Osteocyte (in vitro differentiated cells): ENCODE results near the gene OR8U1. TPM values are rescaled to one million over a fixed set of nuclear protein-coding genes. Genes with fewer than 3 reads are reported as not detected.
"Not testable (repeated sequence)": the region's sequence is repeated elsewhere in the genome, so short reads cannot be mapped to it uniquely, and the experiment has no call there.

Experiments
- DNase-seq: peaks from one replicate; pipeline ENCODE4 v3.0.0; 2021; ENCODE audit warnings: mixed read lengths; ENCODE audit not compliant: unreplicated experiment; ENCODE audit errors: extremely low spot score
- H3K27ac Mint-ChIP-seq: one replicate; pipeline ENCODE4 v1.8.0; 2021; ENCODE audit warnings: mild to moderate bottlenecking, mixed read lengths; ENCODE audit not compliant: unreplicated experiment
- H3K27me3 Mint-ChIP-seq: one replicate; pipeline ENCODE4 v1.8.0; 2021; ENCODE audit warnings: mixed read lengths; ENCODE audit not compliant: unreplicated experiment
- H3K36me3 Mint-ChIP-seq: one replicate; pipeline ENCODE4 v1.8.0; 2021; ENCODE audit warnings: mixed read lengths; ENCODE audit not compliant: unreplicated experiment
- H3K4me1 Mint-ChIP-seq: one replicate; pipeline ENCODE4 v1.8.0; 2021; ENCODE audit warnings: mixed read lengths; ENCODE audit not compliant: unreplicated experiment
- H3K4me3 Mint-ChIP-seq: one replicate; pipeline ENCODE4 v1.8.0; 2021; ENCODE audit warnings: mild to moderate bottlenecking, moderate library complexity, mixed read lengths; ENCODE audit not compliant: unreplicated experiment
- H3K9me3 Mint-ChIP-seq: one replicate; pipeline ENCODE4 v1.8.0; 2021; ENCODE audit warnings: mixed read lengths; ENCODE audit not compliant: unreplicated experiment
- CTCF ChIP-seq: fragments of 200-600 bp; sonication (generic); IDR thresholded peaks from 2 replicates; pipeline ENCODE4 v1.5.0; 2021; ENCODE audit warnings: antibody characterized with exemption, mild to moderate bottlenecking, moderate library complexity
- total RNA-seq: library from RNA; stranded (reverse); gene quantifications from 2 replicates; pipeline ENCODE4 v1.2.1, GENCODE V29; 2021

The OR8U1 gene
- total RNA-seq, 1 donor from 2014 or later = not detected

DNA sequence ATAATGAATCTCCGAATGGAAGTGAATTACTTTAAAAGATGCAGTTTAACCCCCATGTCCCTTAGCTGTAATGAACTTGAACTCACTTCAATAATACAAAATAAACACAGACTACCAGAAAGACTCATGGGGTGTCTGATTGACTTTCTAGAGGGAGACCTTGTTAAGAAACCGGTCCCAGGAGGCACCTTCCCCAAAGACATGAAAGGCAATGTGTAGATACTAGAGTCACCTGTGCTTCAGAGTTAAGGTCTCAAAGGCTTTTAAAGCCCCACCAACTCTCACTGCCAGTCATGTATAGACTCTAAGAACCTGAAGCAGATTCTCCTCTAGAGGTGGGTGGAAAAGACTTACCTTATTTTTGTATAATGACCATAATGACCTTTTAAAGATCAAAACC, 21.4 kb upstream of the OR8U1 start, which contains the start of gene OR8J1:
TSS of gene OR8J1 (plus strand) at position 301 of the 400 bp plus-strand sequence. CDS start 5,956 bp downstream, outside the sequence.
- H3K36me3 Mint-ChIP-seq = no peaks in the 10 kb centered on the region
- no peak within 1 kb of the TSS for H3K27ac Mint-ChIP-seq
- no peak within 1 kb of the TSS for H3K4me3 Mint-ChIP-seq
- TF ChIP-seq CTCF = no peak
- no peaks in the 10 kb centered on the region for H3K4me1 Mint-ChIP-seq
- H3K9me3 Mint-ChIP-seq = no peaks in the 10 kb centered on the region
- DNase-seq = no peak
- H3K27me3 Mint-ChIP-seq = no peaks in the 10 kb centered on the region

- no peak for TF ChIP-seq CTCF
- Mint-ChIP-seq H3K9me3 (peaks cover 3% of the 10 kb centered on the region), H3K4me3 (no peak overlapping the region), H3K4me1 (no peaks in the 10 kb centered on the region), H3K36me3 (no peaks in the 10 kb centered on the region), H3K27ac (no peak overlapping the region), H3K27me3 (no peaks in the 10 kb centered on the region)
- no peak for DNase-seq
Measured at GRCh38 chr11:56380120-56380519, 4.7 kb downstream of the OR8U1 start.

- Mint-ChIP-seq H3K27ac (no peak overlapping the region), H3K27me3 (no peaks in the 10 kb centered on the region), H3K36me3 (no peaks in the 10 kb centered on the region), H3K9me3 (peaks cover 22% of the 10 kb centered on the region), H3K4me1 (no peaks in the 10 kb centered on the region), H3K4me3 (no peak overlapping the region)
- DNase-seq = no peak
- TF ChIP-seq CTCF = no peak
Measured at GRCh38 chr11:56394381-56394780, 19.0 kb downstream of the OR8U1 start.

DNA sequence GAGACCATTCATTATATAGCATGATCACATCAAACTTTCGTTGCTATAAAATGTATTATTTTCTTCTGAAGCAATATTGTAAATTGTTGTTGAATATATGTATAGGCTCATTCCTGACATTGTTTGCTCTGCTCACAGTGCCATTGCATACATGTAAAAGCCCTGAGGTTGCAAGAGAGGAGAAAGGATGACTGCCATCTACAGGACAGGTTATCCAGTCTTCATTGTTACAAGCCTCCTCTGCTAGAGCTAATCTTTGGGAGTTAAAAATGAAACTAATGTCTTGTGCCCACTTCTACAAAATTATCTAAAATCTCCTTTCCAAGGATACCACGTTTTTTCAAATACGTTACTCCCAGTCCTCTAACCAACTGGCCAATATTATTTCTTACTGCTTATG, 20.6 kb downstream of the OR8U1 start:
- no peak overlapping the region for H3K27ac Mint-ChIP-seq
- TF ChIP-seq CTCF = no peak
- no peaks in the 10 kb centered on the region for H3K36me3 Mint-ChIP-seq
- H3K27me3 Mint-ChIP-seq = no peaks in the 10 kb centered on the region
- no peak for DNase-seq
- H3K9me3 Mint-ChIP-seq = peaks cover 25% of the 10 kb centered on the region
- no peaks in the 10 kb centered on the region for H3K4me1 Mint-ChIP-seq
- H3K4me3 Mint-ChIP-seq = no peak overlapping the region

DNA sequence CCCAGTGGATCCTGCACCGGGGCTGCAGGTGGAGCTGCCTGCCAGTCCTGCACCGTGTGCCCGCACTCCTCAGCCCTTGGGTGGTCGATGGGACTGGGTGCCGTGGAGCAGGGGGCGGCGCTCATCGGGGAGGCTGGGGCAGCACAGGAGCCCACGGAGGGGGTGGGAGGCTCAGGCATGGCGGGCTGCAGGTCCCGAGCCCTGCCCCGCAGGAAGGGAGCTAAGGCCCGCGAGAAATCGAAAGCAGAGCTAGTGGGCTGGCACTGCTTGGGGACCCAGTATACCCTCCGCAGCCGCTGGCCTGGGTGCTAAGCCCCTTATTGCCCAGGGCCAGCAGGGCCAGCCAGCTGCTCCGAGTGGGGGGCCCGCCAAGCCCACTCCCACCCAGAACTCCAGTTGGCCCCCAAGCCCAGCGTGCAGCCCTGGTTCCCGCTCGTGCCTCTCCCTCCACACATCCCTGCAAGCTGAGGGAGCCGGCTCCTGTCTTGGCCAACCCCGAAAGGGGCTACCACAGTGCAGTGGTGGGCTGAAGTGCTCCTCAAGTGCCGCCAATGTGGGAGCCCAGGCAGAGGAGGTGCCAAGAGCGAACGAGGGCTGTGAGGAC, 26.5 kb downstream of the OR8U1 start:
- not testable (repeated sequence) for H3K4me3 Mint-ChIP-seq, H3K27ac Mint-ChIP-seq, H3K4me1 Mint-ChIP-seq, H3K27me3 Mint-ChIP-seq, H3K36me3 Mint-ChIP-seq, DNase-seq
- H3K9me3 Mint-ChIP-seq = peaks cover 36% of the 10 kb centered on the region
